Caki2 (cell line): ENCODE measurements around the gene NPW. TPM values are rescaled to one million over a fixed set of nuclear protein-coding genes. Genes with fewer than 3 reads are reported as not detected.
"Not testable (repeated sequence)": the region's sequence is repeated elsewhere in the genome, so short reads cannot be mapped to it uniquely, and the experiment has no call there.

Experiments used
- DNase-seq: peaks from one replicate; pipeline ENCODE4 v3.0.0-alpha.2; 2015; ENCODE audit warnings: low read depth
- in situ Hi-C: cut with HindIII; loops from 2 replicates; pipeline ENCODE4 v1.10.0; 2016; ENCODE audit warnings: low sequenced_read_pairs, low pct_unique_long_range_greater_than_20kb, mixed read lengths
- total RNA-seq: library from RNA; depleted of rRNA; stranded (reverse); fragments of >200 nt; shearing (Covaris generic); gene quantifications from 2 replicates; pipeline ENCODE4 v1.2.3, GENCODE V29; 2014; ENCODE audit warnings: low replicate concordance

Gene NPW
- total RNA-seq, 1 experiment from 2014 or later, result not detected

- in situ Hi-C loops, result no loop called here
- DNase-seq, result peak; percentile 84
These were observed 9.6 kb upstream of the NPW start, which contains the start of gene ZNF598 for GRCh38 chr16:2009791-2010510. Gene ZNF598 (minus strand): TSS chr16:2009821.

- DNase-seq, in situ Hi-C loops: not testable (repeated sequence)
These were observed 7.9 kb upstream of the NPW start for GRCh38 chr16:2011726-2012125.

- DNase-seq, result no peak
- in situ Hi-C loops, result no loop called here
These were observed 6.1 kb upstream of the NPW start for GRCh38 chr16:2013527-2013926.

GRCh38 chr16:2015117-2015946 lies 4.3 kb upstream of the NPW start:
- in situ Hi-C loops, result no loop called here
- DNase-seq, result peak; percentile 90

- DNase-seq, result no peak
- in situ Hi-C loops, result no loop called here
These were observed 3.7 kb upstream of the NPW start for GRCh38 chr16:2015947-2016208.

GRCh38 chr16:2016407-2016922 lies 3.1 kb upstream of the NPW start:
- in situ Hi-C loops, result no loop called here

GRCh38 chr16:2019921-2020831 lies 591 bp downstream of the NPW start:
- in situ Hi-C loops, result no loop called here
- no peak for DNase-seq

More at GRCh38 chr16:2016407-2016922, 3.1 kb upstream of the NPW start:
- DNase-seq, result no peak

- DNase-seq, result no peak
- in situ Hi-C loops, result no loop called here
These were observed 3.1 kb downstream of the NPW start for GRCh38 chr16:2022723-2023091.

- peak; percentile 98 for DNase-seq
- in situ Hi-C loops, result no loop called here
These were observed 3.8 kb downstream of the NPW start for GRCh38 chr16:2023092-2024031.

- DNase-seq, result no peak
- in situ Hi-C loops, result no loop called here
These were observed 4.4 kb downstream of the NPW start for GRCh38 chr16:2024032-2024420.

GRCh38 chr16:2025251-2025650 lies 5.7 kb downstream of the NPW start:
- in situ Hi-C loops, result loop anchor here (25.0 kb wide), 1 partner anchor 487 kb away; the partner anchor contains the start of genes AMDHD2 and ATP6V0C
- DNase-seq, result no peak

GRCh38 chr16:2025878-2026460 lies 6.4 kb downstream of the NPW start:
- in situ Hi-C loops, result loop anchor here (25.0 kb wide), 1 partner anchor 486 kb away; the partner anchor contains the start of genes AMDHD2 and ATP6V0C
- DNase-seq, result no peak

GRCh38 chr16:2026461-2027023 lies 7.0 kb downstream of the NPW start, which contains the start of gene NHERF2:
Gene NHERF2 (plus strand): TSS chr16:2026902. CDS start chr16:2027006, 104 bp downstream.
- no peak for DNase-seq
- in situ Hi-C loops, result loop anchor here (25.0 kb wide), 1 partner anchor 486 kb away; the partner anchor contains the start of genes AMDHD2 and ATP6V0C

- in situ Hi-C loops, result loop anchor here (25.0 kb wide), 1 partner anchor 485 kb away; the partner anchor contains the start of genes AMDHD2 and ATP6V0C
- DNase-seq, result no peak
These were observed 7.7 kb downstream of the NPW start for GRCh38 chr16:2027024-2028010.

- in situ Hi-C loops, result loop anchor here (25.0 kb wide), 1 partner anchor 484 kb away; the partner anchor contains the start of genes AMDHD2 and ATP6V0C
- DNase-seq, result no peak
These were observed 8.6 kb downstream of the NPW start for GRCh38 chr16:2028146-2028545.
